Effector CD8-positive, alpha-beta T cell (primary cell): ENCODE results near the gene ZNF446.

ENCODE experiments used
- DNase-seq: peaks from one replicate; lab custom pipeline; 2025; lab: John Stamatoyannopoulos, UW

Gene ZNF446

DNA sequence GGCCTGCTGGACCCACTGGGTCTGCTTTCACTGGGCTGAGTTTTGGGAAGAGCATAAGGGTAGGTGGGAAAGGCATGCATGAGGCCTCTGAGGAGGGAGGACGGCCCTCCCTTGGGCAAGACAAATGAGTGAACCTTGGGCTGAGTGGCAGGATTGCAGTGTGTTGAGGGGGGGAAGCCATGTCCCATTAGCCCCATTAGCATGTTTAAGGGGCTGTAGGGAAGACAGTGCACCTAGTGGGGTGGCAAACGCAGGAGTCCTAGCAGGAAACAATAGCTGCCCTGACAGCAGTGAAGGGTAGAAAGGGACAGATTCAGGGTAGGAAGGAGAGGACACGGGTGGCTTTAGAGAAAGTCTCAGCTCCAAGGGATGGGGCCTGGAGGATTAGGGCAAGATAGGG lies 46.6 kb downstream of the ZNF446 start:
- no peak for DNase-seq

DNA sequence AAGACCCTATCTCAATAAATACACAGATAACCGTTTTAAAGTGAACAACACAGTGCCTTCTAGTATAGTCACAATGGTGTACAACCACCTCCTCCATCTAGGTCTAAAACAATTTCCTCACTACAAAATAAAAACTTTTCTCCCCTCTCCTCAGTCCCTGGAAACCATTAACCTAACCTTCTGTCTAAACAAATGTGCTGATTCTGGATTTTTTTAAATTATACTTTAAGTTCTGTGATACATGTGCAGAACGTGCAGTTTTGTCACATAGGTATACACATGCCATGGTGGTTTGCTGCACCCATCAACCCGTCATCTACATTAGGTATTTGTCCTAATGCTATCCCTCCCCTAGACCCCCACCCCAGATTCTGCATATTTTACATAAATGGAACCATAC lies 53.3 kb downstream of the ZNF446 start:
- no peak for DNase-seq
